NCI-H345 (cell line): ENCODE measurements around the gene TDRD1.

Source experiments
- DNase-seq: peaks from one replicate; lab custom pipeline; 2025; lab: John Stamatoyannopoulos, UW

Gene TDRD1

GRCh38 chr10:114266521-114266920 lies 87.4 kb downstream of the TDRD1 start:
- peak; percentile 28 for DNase-seq

- DNase-seq = no peak
These were observed 92.1 kb downstream of the TDRD1 start for GRCh38 chr10:114271075-114271778.

DNA sequence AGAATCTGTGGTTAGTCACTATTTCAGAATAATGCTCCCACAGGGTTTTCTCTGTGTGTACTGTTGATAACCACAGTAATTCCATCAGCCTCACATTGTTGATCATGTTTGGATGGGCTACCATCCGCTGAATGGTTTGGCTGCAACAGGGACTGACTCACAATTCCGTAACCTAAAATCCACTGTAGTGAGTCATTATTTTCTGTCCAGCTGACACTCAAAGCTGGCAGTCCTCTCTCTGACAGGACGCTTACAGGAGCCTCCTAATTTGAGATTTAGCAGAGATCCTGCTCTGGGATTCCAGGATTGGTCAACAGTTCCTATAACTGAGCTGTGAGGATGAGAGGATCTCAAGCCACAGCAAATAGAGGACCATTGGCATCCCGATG lies 92.6 kb downstream of the TDRD1 start:
- no peak for DNase-seq

- DNase-seq = no peak
These were observed 93.5 kb downstream of the TDRD1 start for GRCh38 chr10:114272696-114273095.

- no peak for DNase-seq
These were observed 94.8 kb downstream of the TDRD1 start for GRCh38 chr10:114273910-114274309.

- no peak for DNase-seq
These were observed 95.7 kb downstream of the TDRD1 start for GRCh38 chr10:114274616-114275453.

DNA sequence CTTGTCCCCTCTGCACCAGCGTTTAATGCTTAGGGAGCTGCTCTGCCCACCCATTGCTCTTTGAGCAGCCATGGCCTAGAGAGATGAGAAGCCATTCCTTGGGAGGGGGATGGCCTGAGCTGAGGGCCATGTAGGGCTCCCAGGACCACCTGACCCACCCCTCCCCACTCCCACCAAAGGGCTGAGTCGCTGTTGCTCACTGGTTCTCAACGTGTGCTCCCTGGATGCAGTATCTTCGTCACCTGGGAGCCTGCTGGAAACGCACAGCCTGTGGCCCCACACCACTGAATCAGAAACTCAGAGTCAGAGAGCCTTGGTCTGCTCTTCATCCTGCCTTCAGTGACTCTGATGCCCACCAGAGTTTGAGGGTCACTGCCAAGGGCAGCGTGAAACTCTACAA lies 96.9 kb downstream of the TDRD1 start:
- DNase-seq = no peak

GRCh38 chr10:114276671-114277070 lies 97.5 kb downstream of the TDRD1 start:
- no peak for DNase-seq

GRCh38 chr10:114278140-114278883 lies 99.2 kb downstream of the TDRD1 start:
- no peak for DNase-seq

- DNase-seq = no peak
These were observed 99.7 kb downstream of the TDRD1 start for GRCh38 chr10:114278884-114279191.

DNA sequence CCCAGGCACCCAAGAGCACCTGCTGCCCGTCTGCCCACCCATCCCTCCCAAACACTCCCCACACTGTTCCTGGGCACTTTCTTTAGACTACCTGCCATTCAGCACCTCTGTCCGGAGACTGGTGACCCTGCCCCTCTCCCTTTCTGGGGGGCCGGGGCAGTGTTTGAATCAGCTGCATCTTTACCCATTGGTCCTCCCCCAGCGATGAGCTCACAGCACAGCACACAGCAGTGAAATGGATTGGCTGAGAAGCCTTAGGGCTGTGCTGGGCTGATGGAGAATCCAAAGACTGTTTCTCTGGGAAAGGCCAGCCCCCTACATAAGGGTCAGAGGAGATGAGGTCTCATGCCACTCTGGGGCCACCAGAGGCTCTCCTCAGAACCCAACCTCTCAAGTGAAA lies 100.1 kb downstream of the TDRD1 start:
- no peak for DNase-seq

- no peak for DNase-seq
These were observed 100.9 kb downstream of the TDRD1 start for GRCh38 chr10:114279901-114280644.

DNA sequence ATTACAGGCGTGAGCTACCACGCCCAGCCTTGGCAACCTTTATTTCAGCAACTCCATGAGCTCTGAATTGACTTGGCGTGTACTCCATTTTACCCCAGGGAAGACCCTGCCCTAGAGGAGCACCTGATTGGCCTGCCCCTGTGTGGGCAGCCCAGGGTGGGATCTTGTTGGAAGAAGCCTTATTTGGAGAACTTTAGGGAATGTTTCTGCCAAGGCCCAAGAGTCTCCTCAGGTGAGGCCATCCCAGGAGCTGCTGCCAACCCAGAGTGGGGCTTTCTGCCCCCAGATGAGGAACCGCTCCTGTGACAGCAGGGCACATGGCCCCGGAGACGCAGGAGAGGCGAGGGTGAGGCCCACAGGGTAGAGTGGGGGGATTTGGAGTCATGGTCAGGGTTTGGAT lies 101.9 kb downstream of the TDRD1 start:
- no peak for DNase-seq

DNA sequence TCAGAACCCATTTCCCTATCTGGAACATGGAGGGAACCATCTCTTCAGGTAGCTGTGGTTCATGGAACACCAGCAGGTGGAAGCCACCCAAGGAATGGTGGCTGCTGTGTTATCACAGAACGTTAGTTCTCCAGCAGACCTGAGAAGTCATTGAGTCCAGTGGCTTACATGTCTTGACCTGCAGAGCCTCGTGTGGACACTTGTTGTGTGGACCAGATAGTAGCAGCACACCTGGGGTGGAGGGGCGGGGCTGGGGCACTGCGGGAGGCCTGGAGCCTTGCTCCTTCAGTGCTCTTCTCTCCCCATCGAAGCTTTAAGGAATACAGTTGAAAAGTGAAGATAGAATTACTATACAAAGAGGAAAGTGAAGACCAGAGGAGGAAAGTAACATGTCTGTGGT lies 102.3 kb downstream of the TDRD1 start:
- no peak for DNase-seq
